ENCODE data around the gene SLC25A34.
"Not testable (repeated sequence)": the region's sequence is repeated elsewhere in the genome, so short reads cannot be mapped to it uniquely, and the experiment has no call there.

SLC25A34 gene

DNA sequence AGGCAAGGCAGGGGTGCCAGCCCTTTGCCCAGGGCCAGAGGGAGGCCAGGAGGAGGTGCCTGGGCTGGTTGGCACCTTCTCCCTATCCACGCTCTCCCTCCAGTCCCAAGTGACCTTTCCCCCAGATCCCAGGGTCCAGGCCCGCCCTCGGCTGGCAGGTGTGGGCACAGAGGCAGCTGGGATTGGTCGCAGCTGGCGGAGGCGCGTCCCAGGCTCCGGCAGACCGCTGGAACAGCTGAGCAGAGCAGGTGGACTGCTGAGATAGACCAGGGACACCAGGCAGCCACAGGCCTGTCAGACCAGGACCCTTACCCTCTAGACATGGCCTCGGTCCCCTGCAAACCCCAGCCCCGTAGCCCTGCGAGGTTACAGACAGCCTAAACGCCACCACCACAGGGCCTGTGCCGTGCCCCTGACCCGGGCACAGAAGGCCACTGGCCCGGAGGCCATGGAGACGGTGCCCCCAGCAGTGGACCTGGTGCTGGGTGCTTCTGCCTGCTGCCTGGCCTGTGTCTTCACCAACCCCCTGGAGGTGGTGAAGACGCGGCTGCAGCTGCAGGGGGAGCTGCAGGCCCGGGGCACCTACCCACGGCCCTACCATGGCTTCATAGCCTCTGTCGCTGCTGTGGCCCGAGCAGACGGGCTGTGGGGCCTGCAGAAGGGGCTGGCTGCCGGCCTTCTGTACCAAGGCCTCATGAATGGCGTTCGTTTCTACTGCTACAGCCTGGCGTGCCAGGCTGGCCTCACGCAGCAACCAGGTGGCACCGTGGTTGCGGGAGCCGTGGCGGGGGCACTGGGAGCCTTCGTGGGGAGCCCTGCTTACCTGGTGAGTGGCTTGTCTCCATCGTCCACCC lies at the start of gene SLC25A34:
Gene SLC25A34, plus strand, starts transcription at position 221 of the 854 bp plus-strand sequence. Its CDS starts 228 bp downstream, at position 449.
- peak; percentile 31 to 71 for DNase-seq

DNA sequence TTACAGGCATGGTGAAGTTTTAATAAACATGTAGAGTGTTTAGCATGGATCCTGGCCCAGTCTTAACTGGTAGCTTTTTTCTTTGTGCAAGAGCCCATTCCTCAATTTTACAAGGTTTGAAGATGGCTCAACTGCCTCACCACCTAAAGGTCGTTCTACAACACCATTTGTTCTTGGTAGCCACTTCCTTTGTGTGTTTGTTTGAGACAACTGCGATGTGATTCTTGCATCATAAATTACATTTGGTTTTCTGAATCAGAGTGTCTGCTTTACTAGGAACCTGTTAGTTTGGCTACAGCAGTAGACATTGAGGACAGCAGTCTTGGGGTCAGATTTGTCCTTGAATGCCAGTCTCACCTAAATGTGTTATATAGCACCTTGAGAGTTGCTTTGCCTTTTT lies 48.6 kb upstream of the SLC25A34 start:
- DNase-seq = no peak

DNA sequence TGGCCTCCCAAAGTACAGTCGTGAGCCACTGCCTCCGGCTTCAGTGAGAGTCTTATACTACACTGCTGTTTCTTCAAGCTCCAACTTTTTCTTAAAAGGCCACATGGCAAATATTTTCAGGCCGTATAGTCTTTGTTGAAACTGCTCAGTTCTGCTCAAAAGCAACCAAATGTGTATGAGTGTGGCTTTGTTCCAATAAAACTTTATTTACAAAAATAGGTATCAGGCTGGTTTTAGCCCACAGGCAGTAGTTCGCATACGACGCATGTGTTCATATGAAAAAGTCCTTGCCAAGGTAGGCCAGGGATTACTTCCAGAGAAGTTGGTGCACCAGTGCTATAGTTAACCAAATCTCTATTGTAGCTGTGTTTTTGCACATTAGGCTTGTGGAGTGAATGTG lies 45.7 kb upstream of the SLC25A34 start:
- no peak for DNase-seq

DNA sequence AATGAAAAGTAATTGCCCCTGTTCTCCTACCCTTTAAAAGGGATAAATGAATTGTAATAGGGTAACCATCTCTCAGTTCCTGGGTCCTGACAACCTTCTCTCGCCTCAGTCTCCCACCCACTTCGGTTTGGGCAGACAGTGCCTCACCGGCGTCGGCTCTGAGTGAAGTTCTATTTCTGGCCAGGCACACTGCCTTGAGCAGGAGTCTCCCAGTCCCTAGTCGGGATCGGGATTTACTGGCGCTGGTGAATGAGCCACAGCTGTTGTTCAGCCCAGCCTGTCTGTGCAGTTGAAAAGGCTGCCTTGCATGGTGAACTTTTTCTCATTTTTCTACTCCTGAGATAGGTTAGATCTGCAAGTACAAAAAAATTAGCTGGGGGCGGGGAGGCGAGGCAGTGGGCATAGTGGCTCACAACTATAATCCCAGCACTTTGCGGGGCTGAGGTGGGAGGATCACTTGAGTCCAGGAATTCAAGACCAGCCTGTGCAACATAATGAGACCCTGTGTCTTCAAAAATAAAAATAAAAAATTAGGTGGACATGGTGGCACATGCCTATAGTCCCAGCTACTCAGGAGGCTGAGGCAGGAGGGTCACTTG lies 44.5 kb upstream of the SLC25A34 start:
- DNase-seq = no peak

DNA sequence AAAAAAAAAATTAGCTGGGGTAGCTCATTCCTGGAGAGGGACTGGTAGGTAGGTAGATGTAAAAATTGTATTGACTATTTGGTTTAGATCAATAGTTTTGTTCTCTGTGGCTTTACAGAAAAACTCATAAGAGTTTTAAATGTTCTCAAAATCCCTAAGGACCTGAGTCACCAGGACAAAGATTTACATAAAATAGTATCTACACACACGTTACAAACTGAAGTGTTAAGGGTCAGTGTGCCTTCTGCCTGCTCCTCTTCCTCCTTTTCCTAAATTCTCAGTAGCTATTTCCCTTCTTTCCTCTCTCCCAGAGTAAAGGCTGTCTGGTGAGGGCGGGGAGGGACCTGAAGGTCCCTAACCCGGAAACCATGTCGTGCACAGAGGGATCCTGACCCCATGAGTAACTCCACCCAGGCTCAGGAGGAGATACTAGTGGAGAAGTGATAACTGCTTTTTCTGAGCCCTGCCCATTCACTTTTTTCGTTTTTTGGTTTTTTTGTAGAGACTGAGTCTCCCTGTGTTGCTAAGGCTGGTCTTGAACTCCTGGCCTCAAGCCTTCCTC lies 43.9 kb upstream of the SLC25A34 start:
- DNase-seq = no peak

DNA sequence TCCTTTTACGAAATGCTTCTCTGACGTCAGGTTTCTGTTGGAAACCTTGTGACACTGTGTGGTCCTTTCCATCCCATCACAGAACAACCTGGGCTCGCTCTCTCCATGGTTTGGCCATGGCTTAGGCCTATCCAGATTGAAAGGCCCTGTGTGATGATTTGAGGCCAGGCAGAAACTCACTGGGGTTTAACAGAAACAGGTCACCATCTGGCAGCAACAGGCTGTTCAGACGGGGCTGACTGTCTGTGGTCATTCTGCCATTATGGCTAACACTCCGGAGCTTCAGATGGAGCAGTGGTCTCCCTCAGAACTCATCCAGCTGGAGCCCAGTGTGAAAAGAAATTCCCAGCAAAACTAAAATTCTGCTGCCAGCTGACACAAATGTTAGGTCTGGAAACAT lies 42.7 kb upstream of the SLC25A34 start:
- no peak for DNase-seq

DNA sequence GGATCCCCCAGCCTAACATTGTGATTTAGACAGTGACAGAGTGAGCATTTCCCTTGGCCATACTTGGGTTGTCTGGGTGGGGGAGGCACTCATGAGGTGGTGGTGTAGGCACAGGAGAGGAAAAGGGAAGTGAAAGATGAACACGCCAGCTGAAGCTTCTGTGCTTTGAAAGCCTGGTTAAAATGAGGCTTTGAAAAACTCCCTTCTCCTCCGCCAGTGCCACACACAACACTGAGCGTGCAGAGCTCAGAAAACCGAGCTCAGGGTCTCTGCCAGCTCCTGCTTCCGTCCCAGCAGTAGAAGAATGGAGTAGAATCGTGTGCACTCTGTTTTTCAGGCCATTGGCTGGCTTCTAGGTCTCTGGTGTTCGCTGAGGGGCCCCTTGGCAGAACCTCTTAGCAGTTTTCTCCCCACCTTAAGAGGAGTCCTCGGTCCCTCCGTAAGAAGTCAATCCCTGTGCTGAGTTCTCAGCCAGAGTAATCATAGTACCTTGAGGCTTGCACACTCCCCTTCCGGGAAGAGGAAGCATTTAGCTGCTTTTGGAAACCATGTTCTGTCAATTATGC lies 39.0 kb upstream of the SLC25A34 start:
- no peak for DNase-seq

DNA sequence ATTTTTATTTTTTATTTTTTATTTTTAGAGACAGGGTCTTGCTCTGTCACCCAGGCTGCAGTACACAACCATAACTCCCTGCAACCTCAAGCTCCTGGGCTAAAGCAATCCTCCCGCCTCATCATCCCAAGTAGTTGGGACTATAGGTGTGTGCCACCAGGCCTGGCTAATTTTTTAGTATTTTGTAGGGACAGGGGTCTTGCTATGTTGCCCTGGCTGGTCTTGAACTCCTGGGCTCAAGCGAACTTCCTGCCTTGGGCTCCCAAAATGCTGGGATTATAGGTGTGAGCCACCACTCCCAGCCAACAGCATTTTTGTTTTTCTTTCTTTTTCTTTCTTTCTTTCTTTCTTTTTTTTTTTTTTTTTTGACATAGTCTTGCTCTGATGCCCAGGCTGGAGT lies 37.9 kb upstream of the SLC25A34 start:
- no peak for DNase-seq

DNA sequence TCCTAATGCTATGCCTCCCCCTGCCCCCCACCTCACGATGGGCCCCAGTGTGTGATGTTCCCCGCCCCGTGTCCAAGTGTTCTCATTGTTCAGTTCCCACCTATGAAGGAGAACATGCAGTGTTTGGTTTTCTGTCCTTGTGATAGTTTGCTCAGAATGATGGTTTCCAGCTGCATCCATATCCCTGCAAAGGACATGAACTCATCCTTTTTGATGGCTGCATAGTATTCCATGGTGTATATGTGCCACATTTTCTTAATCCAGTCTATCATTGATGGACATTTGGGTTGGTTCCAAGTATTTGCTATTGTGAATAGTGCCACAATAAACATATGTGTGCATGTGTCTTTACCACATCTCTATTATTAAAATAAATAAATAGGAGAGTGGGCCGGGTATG lies 36.7 kb upstream of the SLC25A34 start:
- not testable (repeated sequence) for DNase-seq

DNA sequence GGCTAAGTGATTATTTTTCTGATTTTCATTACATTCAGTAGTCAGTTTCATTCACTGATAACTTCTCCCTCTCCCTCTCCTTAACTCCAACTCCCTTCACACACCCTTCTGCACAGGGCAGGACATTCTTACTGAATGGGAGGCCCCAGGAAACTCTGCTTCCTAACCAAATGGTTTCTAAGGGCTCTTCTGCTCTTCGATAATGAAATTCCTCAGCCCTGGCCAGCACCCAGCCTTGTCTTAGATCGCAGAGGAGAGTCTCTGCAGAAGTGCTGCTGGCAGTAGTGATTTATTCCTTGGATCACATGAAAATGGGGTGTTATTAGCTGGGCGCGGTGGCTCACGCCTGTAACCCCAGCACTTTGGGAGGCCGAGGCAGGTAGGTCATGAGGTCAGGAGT lies 35.5 kb upstream of the SLC25A34 start:
- DNase-seq = no peak

DNA sequence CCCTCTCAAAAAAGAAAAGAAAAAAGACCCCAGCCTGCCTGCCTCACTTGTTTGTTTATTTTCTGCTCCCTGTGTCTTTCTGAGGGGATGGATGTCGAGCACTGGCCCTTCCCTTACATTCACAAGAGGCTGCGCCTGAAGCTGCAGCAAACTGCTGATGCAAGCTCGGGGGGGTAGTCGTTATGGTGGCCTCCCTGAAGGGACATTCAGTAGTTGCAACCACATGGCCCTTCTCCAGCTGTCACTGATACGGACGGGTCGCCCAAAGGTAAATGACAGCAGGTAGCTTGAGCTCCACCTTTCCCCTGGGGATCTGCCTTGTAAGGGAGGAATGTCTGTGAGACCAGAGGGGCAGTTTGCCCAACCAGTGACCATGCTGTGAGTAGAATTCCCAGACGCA lies 34.3 kb upstream of the SLC25A34 start:
- no peak for DNase-seq

DNA sequence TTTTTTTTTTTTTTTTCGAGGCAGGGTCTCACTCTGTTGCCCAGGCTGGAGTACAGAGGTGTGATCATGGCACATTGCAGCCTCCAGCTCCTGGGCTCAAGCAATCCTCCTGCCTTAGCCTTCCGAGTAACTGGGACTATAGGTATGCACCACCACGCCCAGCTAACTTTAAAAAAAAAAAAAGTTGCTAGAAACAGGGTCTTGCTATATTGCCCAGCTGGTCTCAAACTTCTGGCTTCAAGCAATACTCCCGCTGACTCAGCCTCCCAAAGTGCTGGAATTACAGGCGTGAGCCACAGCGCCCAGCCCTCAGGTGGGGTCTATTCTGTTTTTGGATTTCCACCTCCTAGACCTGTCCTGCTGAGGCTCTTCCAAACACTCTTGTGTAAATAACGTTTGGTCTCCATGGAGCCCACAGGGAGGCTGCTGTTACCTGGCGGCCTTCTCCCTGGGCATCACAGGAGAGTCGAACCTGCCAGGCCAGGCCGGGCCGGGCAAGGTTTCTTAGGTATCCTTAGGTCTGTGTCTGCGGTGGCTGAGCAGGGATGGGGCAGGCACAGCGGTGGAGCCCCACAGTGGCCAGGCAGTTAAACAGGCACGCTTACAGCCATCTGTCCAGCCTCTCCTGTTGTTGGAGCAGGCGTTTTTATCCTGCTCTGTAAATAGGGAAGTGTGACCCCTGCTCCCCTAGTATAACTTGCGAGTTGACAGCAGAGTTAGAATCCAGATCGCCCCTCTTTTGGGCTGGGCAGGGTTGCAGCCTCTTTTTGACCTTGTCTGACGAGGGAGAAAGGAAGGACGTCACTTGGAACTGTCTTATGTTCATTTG lies 33.1 kb upstream of the SLC25A34 start:
- no peak for DNase-seq

DNA sequence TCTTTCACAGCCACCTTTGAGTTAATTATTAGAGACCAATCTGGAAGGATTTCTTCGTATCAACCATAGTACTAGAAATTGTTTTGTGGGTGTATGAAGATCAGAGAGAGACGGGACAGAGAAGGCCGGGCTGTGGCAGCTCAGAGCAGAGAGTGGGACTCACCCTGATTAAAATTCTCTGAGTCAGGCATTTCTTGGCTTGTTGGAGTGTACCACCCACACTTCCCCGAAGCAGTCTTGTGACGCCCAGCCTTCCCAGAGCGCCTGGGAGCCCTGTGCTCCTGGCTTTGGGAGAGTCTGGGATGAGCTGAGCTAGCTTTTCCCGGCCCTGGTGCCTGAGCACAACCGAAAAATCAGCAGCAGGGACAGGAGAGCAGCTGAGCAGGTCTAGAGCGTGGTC lies 32.5 kb upstream of the SLC25A34 start:
- no peak for DNase-seq

DNA sequence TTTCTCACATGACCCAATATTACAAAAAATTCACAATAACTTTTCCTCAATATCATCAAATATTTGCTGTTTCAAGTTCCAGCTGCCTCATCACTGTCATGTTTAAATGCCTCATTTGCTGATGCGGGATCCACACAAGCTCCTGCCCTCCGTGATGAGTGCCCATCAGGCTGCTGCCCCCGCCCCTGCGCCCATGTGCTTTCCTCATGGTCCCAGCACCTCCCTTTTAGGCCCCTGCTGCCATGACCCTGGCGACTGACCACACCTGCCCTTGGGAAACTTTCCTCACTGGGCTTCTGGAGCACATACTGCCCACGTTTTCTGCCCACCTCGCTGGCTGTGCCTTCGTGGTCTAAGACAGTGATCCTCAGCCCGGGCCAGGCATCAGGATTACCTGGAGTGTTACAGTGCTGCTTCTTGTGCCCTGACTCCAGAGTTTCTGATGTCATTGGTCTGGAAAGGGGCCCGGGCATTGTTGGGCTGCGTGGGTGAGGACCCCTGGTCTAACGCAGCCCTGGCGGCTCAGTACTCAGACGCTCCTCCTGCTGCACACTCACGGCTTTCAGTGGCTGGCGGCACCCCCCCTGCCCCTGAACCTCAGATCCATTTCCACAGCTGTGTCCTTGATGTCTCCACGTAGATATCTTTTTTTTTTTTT lies 31.4 kb upstream of the SLC25A34 start:
- no peak for DNase-seq

DNA sequence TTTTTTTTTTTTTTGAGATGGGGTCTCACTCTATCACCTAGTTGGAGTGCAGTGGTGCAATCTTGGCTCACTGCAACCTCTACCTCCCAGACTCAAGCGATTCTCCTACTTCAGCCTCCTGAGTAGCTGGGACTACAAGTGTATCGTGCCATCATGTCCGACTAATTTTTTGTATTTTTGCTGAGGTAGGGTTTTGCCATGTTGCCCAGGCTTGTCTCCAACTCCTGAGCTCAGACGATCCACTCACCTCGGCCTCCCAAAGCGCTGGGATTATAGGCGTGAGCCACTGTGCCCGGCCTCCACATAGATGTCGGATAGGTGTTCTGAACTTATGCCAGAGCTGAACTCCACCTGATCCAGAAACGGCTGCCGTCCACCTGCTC lies 30.9 kb upstream of the SLC25A34 start:
- no peak for DNase-seq

DNA sequence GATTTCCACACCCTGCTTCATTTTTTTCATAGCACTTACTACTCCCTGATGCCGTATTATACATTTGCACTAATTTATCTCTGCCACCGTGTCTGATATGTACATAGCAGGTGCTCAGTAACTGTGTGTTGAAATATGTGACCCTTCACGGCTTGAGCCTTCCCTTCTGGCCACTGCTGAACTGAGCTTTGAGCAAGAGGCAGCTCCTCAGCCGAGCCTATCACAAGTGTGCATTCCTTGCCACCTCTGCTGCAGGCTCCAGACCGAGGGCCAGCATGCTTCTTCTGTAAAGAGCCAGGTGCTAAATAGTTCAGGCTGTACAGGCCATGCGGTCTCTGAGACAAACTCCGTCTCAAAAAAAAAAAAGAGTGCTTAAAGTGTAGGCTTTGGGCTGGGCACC lies 29.3 kb upstream of the SLC25A34 start:
- DNase-seq = no peak

DNA sequence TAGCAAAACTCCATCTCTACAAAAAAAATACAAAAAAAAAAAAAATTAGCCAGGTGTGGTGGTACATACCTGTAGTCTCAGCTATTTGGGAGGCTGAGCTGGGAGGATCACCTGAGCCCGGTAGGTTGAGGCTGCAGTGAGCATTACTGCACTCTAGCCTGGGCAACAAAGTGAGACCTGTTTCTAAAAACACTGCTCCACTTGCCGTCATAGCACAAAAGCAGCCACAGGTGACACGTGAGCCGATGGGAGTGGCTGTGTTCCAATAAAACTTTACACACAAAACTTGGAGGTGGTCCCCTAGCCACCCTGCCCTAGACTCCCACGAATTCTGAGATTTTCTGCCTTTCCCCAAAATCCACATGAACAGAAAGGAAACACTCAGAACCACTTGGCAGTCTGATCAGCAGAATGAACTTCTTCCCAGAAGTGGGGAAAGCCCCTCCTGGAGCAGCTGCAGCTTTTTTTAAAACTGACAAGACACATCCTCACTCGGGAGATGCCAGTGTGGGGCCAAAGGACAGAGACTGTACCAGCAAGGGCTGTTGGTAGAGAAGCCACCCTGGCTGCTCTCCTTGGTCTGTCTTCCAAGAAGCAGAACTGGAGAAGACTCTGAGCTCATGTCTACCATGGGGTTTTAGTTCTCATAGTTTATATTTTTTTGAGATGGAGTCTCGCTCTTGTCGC lies 28.7 kb upstream of the SLC25A34 start:
- no peak for DNase-seq

DNA sequence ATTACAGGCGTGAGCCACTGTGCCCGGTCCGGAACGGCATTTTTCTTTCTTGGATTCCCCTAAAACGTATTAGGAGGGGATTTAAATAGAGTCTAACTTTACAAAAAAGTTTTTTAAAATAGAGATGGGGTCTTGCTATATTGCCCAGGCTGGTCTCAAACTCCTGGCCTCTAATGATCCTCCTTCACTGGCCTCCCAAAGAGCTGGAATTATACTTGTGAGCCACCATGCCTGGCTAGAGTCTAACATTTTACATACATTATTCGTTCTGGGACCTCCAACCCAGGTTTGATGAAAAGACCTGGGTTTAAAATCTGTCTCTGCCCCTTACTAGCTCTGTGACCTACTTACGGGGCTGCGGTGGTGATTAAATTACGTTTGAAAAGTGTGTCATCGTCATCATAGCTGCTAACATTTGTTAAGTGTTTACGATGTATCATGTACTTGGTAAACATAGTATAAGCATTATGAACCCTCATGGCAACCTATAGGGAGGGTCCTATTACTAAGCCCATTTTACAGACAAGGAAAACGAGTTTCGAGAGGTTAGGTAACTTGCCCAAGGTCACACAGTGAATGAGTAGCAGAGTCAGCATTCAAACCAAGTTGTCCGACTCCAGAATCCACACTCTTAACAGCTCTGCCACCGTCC lies 27.4 kb upstream of the SLC25A34 start:
- no peak for DNase-seq

DNA sequence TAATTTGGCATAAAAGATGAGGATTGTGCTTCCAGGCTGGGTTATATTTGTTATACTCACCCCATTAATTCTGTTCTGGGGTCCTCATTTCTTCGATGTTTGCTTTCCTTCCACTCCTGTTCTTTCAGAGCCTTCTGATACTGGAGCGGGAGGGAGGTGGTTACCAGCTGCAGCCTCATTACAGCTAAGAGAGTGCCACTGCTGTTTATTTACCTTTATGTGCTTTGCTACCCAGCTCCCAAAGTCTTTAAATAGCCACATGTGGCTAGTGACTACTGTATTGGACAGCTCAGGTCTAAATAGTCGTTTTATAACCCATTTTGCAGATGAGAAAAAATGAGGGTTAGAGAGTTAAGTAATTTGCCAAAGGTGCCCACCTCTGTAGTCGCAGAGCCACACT lies 26.8 kb upstream of the SLC25A34 start:
- peak; percentile 69 to 95 for DNase-seq

DNA sequence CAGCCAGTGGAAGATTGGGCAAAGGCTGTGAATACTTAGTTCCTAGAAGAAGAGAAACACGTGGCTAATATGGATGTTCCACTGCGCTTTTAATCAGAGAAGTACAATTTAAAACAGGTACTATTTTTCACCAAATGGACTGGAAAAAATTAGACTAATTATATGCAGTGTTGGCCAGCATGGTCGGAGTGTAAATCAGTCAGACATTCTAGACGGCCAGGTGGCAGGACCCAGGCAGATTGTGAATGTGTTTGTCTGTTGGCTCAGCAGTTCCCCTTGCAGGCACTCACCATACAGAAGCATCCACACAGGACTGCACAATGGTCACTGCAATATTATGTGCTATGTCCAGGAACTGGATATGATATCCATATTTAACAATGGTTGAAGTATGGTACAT lies 23.9 kb upstream of the SLC25A34 start:
- peak; percentile 55 to 92 for DNase-seq

DNA sequence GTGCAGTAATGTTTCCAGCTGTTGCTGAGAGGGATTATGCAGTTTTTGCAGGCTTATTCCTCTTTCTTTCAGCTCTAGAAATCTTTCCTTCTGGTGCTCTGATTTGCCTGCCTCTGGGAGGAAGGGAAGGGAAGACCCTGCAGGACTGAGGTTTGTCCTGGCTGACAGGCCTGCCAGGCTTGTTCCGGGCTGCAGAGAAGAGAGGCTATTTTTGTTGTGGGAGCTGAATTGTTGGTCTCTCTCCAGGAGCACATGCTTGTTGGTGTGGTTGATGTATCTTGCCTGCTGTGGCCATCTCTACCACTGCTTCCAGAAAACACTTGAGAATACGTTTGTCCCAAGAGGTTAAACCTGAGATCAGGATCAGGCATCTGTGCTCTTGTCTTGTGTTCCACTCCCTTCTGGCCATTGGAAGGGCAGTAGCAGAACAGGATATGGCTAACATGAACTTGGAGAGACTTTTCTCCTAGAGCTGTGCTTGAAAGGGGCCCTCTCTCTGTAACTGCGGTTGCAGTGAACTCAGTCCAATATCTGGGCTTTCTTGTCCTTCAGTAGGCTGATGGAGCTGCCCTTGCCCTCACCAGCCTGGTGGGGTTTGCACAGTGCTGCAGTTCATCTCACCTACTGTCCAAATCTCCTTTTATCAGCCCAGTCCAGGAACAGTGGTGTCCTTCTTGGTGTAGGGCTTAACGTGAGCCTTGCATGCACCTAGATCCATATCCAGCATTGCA lies 21.5 kb upstream of the SLC25A34 start:
- DNase-seq = no peak

Data from NCI-H2081 (cell line).